Tibial nerve (tissue), 4 donors: Measurements from ENCODE around the gene IP6K3. TPM values are rescaled to one million over a fixed set of nuclear protein-coding genes. Genes with fewer than 3 reads are reported as not detected.

ENCODE experiments used
- DNase-seq, 2 donors: peaks; one replicate each; pipeline ENCODE4 v3.0.0-alpha.2; 2019; ENCODE audit warnings: low spot score in 2 of 2
- H3K27ac ChIP-seq, 4 donors: fragments of 200-600 bp; sonication (generic) in 3 of 4; one replicate each; pipeline ENCODE4 v1.5.1; 2017 to 2019; ENCODE audit warnings: mild to moderate bottlenecking in 1 of 4
- H3K27me3 ChIP-seq, 2 donors: fragments of 200-600 bp; sonication (generic) in 1 of 2; one replicate each; pipeline versions ENCODE4 v1.5.1 to v1.6.0; 2017 to 2019
- H3K36me3 ChIP-seq, 3 donors: fragments of 200-600 bp; sonication (generic); one replicate each; pipeline ENCODE4 v1.5.1; 2018 to 2019
- H3K4me1 ChIP-seq, 4 donors: fragments of 200-600 bp; sonication (generic) in 3 of 4; one replicate each; pipeline ENCODE4 v1.5.1; 2017 to 2019
- H3K4me3 ChIP-seq, 4 donors: fragments of 200-600 bp; sonication (generic) in 3 of 4; one replicate each; pipeline ENCODE4 v1.5.1; 2017 to 2019; ENCODE audit warnings: mild to moderate bottlenecking in 1 of 4, moderate library complexity in 1 of 4
- H3K9me3 ChIP-seq, 4 donors: fragments of 200-600 bp; sonication (generic) in 3 of 4; one replicate each; pipeline ENCODE4 v1.5.1; 2017 to 2019
- EP300 ChIP-seq, 2 donors: sonication (generic); formaldehyde crosslinking; IDR thresholded peaks; one replicate each; pipeline ENCODE4 v1.6.1; 2017; ENCODE audit warnings: antibody characterized with exemption in 2 of 2, mild to moderate bottlenecking in 1 of 2
- POLR2A ChIP-seq, 2 donors: fragments of 450-650 bp; IDR thresholded peaks; one replicate each; pipeline ENCODE4 v1.6.1; 2017; ENCODE audit warnings: antibody characterized with exemption in 2 of 2, mild to moderate bottlenecking in 2 of 2, moderate library complexity in 2 of 2
- WGBS, 2 donors: methylation state at CpG; one replicate each; pipeline ENCODE4 v1.1.5; 2018; 5-methylcytosine and 5-hydroxymethylcytosine counted together
- total RNA-seq, 4 donors: library from RNA; depleted of rRNA; stranded (reverse); fragments of >200 nt; gene quantifications; one replicate each; pipeline ENCODE4 v1.1.0, GENCODE V29; 2016
- TF ChIP-seq, protein P1 (sequence below), 5 experiments: fragments of 200-600 bp in 3 of 5; fragments of 450-650 bp in 2 of 5; sonication (generic) in 3 of 5; IDR thresholded peaks; one replicate each; pipeline ENCODE4 v1.5.1; 2016 to 2019; ENCODE audit warnings: antibody characterized with exemption in 5 of 5, mild to moderate bottlenecking in 3 of 5, moderate library complexity in 2 of 5

IP6K3 gene
- total RNA-seq, 4 donors from 2014 or later, result 0.39 to 3.0 (median 1.7) TPM

DNA sequence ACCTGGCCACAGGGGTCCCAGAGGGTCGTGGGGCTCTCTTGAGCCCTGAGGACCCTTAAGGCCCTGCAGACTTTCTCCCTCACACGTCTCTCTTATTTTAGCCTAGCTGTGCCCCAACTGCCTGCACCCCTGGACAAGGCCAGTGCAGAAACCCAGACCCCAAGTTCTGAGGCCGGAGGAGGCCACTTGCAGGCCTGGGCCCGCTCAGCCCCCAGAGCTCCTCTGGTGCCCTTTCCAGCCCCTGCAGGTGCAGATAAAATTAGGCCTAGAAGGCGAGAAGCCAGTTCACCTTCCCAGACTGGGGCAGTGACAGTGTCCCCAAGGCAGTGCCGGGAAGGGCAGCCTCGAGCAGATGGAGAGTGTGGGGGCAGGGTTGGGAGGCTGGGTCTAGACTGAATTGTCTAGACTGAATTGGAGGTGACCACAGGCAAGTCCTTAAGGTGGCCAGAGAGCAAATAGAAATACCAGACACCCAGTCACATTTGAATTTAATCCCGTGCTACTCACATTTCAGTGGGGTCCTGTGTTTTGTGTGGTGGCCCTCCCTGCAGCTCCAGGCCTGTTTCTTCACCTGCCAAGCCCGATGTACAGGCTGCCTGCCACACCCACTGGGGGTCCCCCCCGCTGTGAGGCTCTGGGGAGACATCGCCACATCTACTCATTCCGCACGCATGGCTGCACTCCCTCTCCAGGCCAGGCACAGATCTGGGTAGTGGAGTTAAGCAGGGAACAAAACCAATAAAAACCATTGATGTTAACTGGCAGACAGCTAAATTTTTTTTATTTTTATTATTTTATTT, 8.6 kb upstream of the IP6K3 start:
- 68 to 78% methylated on average over 9 to 12 of the region's 13 CpGs for WGBS, 2 donors

DNA sequence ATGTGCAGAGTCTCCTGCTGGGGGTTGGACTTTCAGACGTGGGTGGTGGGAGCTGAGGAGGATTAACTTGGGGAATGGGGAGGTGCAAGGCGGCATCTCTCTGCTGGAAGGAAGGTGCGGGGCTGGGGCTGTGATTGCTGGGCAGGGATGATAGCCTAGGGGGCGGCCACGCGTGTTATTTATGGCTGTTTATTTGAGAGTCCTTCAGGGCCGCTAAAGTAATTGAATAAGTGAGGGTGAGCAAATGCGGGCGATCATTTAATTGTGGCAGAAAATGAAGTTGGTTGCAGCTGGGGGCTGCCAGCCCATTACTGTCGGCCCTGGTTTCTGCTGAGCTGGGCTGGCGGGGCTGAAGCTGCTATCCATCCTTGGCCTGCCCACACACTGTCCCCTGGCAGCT, 7.5 kb upstream of the IP6K3 start:
- H3K9me3 ChIP-seq, result no peaks in the 10 kb centered on the region
- TF ChIP-seq EP300 (IDR thresholded peaks at IDR 0.05), result no peak
- TF ChIP-seq, protein P1, sequence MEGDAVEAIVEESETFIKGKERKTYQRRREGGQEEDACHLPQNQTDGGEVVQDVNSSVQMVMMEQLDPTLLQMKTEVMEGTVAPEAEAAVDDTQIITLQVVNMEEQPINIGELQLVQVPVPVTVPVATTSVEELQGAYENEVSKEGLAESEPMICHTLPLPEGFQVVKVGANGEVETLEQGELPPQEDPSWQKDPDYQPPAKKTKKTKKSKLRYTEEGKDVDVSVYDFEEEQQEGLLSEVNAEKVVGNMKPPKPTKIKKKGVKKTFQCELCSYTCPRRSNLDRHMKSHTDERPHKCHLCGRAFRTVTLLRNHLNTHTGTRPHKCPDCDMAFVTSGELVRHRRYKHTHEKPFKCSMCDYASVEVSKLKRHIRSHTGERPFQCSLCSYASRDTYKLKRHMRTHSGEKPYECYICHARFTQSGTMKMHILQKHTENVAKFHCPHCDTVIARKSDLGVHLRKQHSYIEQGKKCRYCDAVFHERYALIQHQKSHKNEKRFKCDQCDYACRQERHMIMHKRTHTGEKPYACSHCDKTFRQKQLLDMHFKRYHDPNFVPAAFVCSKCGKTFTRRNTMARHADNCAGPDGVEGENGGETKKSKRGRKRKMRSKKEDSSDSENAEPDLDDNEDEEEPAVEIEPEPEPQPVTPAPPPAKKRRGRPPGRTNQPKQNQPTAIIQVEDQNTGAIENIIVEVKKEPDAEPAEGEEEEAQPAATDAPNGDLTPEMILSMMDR (IDR thresholded peaks at IDR 0.05), result no peak
- no peak overlapping the region for H3K4me3 ChIP-seq
- DNase-seq, result no peak
- no peak overlapping the region for H3K27ac ChIP-seq
- no peaks in the 10 kb centered on the region for H3K36me3 ChIP-seq
- H3K27me3 ChIP-seq, result no peaks in the 10 kb centered on the region
- peaks cover 0 to 4% (median 1%) of the 10 kb centered on the region in 4 donors for H3K4me1 ChIP-seq
- WGBS, 2 donors, result 75 to 76% methylated on average over 11 of the region's 11 CpGs

More for the DNA sequence above, 8.6 kb upstream of the IP6K3 start:
- Histone ChIP-seq H3K36me3 (no peaks in the 10 kb centered on the region), H3K4me1 (peaks cover 0 to 4% (median 1%) of the 10 kb centered on the region in 4 donors), H3K27ac (no peak overlapping the region), H3K9me3 (no peaks in the 10 kb centered on the region), H3K27me3 (no peaks in the 10 kb centered on the region), H3K4me3 (no peak overlapping the region)
- no peak for DNase-seq
- TF ChIP-seq, protein P1 (IDR thresholded peaks at IDR 0.05), result no peak
- no peak for TF ChIP-seq POLR2A (IDR thresholded peaks at IDR 0.05)
- TF ChIP-seq EP300 (IDR thresholded peaks at IDR 0.05), result no peak

DNA sequence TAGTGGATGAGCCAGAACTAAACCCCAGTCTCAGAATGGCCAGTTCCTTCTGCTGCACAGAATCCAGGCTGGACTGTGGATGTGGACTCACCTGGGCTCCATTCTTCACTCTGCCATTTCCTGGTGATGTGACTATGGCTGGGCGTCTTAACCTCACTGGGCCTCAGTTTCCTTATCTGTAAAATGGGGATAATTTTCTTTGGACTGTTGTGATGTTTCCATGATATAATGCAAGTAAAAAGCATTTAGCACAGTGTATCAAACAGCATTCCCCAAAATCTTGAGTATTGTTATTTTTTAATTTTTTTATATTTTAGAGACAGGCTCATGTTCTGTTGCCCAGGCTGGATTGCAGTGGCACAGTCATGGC, 5.9 kb upstream of the IP6K3 start:
- whole genome bisulfite sequencing, 2 donors, result 90 to 100% methylated on average over 1 of the region's 1 CpG
- H3K4me1 ChIP-seq, result peaks cover 0 to 4% (median 1%) of the 10 kb centered on the region in 4 donors

DNA sequence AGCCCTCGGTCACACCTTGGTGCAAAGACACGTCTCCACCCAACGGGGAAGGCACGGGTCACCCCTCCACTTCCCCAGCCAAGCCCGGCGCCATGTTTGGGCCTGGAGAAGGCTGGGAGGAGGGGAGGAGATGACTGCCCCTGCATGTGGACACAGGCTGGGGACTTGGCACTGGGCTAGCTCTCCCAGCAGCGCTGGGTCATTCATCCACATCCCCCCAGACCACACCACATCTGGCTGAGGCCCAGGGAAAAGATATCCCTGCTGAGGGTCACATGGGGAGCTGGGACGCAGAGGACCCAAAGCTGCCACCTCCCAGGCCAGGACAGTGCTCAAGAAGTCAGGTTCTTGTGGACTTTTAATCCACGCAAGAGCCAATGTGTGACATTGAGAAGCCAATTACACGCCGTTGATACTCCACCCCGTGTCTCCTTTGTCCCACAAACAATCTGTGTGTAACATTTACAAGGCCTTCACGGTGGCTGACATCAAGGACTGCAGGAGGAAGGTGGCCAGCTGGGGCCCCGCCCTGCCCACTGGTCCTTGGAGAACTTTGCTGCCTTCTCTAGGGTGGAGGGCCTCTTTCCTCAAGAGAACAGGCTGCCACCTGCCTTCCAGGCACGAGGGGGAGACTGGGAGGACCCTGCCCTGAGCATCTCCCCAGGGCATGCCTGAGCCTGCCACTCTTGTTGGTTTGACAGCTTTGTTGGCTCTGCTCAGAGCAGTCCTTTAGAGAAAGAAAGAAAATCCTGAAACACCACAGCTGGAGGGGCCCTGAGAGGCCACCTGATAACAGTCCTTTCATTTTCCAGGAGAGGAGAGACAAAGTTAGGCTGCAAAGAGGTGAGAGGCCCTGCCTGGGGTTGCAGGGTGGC, 5.3 kb upstream of the IP6K3 start:
- H3K36me3 ChIP-seq, result no peaks in the 10 kb centered on the region
- 73 to 76% methylated on average over 15 of the region's 15 CpGs for WGBS, 2 donors
- no peak for DNase-seq
- TF ChIP-seq, protein P1 (IDR thresholded peaks at IDR 0.05), result no peak
- TF ChIP-seq EP300 (IDR thresholded peaks at IDR 0.05), result no peak
- no peak for TF ChIP-seq POLR2A (IDR thresholded peaks at IDR 0.05)
- H3K9me3 ChIP-seq, result no peaks in the 10 kb centered on the region
- H3K27ac ChIP-seq, result no peak overlapping the region
- no peak overlapping the region for H3K4me3 ChIP-seq
- H3K27me3 ChIP-seq, result no peaks in the 10 kb centered on the region
- H3K4me1 ChIP-seq, result peaks cover 0 to 5% (median 2%) of the 10 kb centered on the region in 4 donors

More for the DNA sequence above, 5.9 kb upstream of the IP6K3 start:
- H3K27ac ChIP-seq, result no peak overlapping the region
- no peaks in the 10 kb centered on the region for H3K27me3 ChIP-seq
- no peaks in the 10 kb centered on the region for H3K36me3 ChIP-seq
- no peaks in the 10 kb centered on the region for H3K9me3 ChIP-seq
- TF ChIP-seq EP300 (IDR thresholded peaks at IDR 0.05) (no peak), POLR2A (IDR thresholded peaks at IDR 0.05) (no peak)
- TF ChIP-seq, protein P1 (IDR thresholded peaks at IDR 0.05), result no peak
- no peak overlapping the region for H3K4me3 ChIP-seq
- DNase-seq, result no peak
